Stimulated activated CD8-positive, alpha-beta memory T cell treated with anti-CD3 and anti-CD28 coated beads, Interleukin-7, amount 100 ng/mL, for 24 hours (primary cell): ENCODE results near the gene NUDT4B.
"Not testable (repeated sequence)": the region's sequence is repeated elsewhere in the genome, so short reads cannot be mapped to it uniquely, and the experiment has no call there.

Experiments
- DNase-seq: peaks from one replicate; pipeline ENCODE4 v3.0.0-alpha.2; 2020; ENCODE audit warnings: low read depth

Gene NUDT4B

GRCh38 chr1:148738667-148739066, 9.9 kb upstream of the NUDT4B start:
- not testable (repeated sequence) for DNase-seq

GRCh38 chr1:148743200-148743599, 5.4 kb upstream of the NUDT4B start:
- DNase-seq, result not testable (repeated sequence)

GRCh38 chr1:148743726-148744720, 4.6 kb upstream of the NUDT4B start:
- DNase-seq, result not testable (repeated sequence)

- DNase-seq, result not testable (repeated sequence)
Measured at GRCh38 chr1:148749335-148749681, 734 bp downstream of the NUDT4B start.

- not testable (repeated sequence) for DNase-seq
Measured at GRCh38 chr1:148756231-148756630, 7.7 kb downstream of the NUDT4B start.

GRCh38 chr1:148757446-148757845, 8.9 kb downstream of the NUDT4B start:
- DNase-seq, result not testable (repeated sequence)

GRCh38 chr1:148758412-148758811, 9.8 kb downstream of the NUDT4B start:
- not testable (repeated sequence) for DNase-seq

GRCh38 chr1:148758925-148759324, 10.4 kb downstream of the NUDT4B start:
- not testable (repeated sequence) for DNase-seq

GRCh38 chr1:148759749-148760148, 11.2 kb downstream of the NUDT4B start:
- DNase-seq, result not testable (repeated sequence)

- not testable (repeated sequence) for DNase-seq
Measured at GRCh38 chr1:148760206-148760605, 11.6 kb downstream of the NUDT4B start.

GRCh38 chr1:148761360-148761759, 12.8 kb downstream of the NUDT4B start:
- not testable (repeated sequence) for DNase-seq

- not testable (repeated sequence) for DNase-seq
Measured at GRCh38 chr1:148765238-148766019, 16.9 kb downstream of the NUDT4B start.

GRCh38 chr1:148768541-148768940, 20.0 kb downstream of the NUDT4B start:
- not testable (repeated sequence) for DNase-seq

GRCh38 chr1:148769495-148769894, 20.9 kb downstream of the NUDT4B start:
- DNase-seq, result not testable (repeated sequence)

- not testable (repeated sequence) for DNase-seq
Measured at GRCh38 chr1:148773690-148774089, 25.1 kb downstream of the NUDT4B start.

GRCh38 chr1:148774102-148774501, 25.5 kb downstream of the NUDT4B start:
- not testable (repeated sequence) for DNase-seq

- DNase-seq, result not testable (repeated sequence)
Measured at GRCh38 chr1:148775263-148775662, 26.7 kb downstream of the NUDT4B start.

- not testable (repeated sequence) for DNase-seq
Measured at GRCh38 chr1:148777649-148778048, 29.1 kb downstream of the NUDT4B start.

- not testable (repeated sequence) for DNase-seq
Measured at GRCh38 chr1:148780404-148780803, 31.8 kb downstream of the NUDT4B start.

- not testable (repeated sequence) for DNase-seq
Measured at GRCh38 chr1:148791543-148792099, 43.0 kb downstream of the NUDT4B start.

GRCh38 chr1:148793762-148794332, 45.3 kb downstream of the NUDT4B start:
- not testable (repeated sequence) for DNase-seq
